Measurements from ENCODE around the gene SUN5. TPM values are rescaled to one million over a fixed set of nuclear protein-coding genes. Genes with fewer than 3 reads are reported as not detected.

SUN5 gene
- total and polyA plus RNA-seq, 5 experiments from 2014 or later = not detected

DNA sequence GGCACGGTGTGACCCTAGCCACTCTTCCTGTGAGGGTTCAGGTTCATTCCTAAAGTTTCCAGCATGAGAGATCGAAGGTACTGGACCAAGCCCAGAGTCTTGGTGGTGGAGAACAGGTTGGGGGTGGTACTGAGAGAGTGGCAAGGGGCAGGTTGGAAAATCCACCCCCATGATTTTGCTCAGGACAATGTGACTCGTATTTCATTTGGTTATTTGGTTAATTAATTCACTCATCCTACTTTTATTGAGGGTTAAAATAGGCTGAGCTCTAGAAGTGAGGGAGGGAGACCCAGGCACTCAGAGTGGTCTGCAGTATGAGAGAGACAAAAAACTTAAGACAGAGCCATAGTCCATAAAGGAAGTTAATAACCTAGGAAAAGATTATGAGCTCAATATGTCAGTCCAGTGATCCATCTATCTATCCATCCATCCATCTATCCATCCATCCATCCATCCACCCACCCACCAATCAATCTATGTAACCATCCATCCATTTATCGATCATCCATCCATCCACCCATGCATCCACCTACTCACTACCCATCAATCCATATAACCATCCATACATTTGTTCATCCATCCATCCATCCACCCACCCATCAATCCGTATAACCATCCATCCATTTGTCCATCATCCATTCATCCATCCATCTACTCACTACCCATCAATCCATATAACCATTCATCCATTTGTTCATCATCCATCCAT, 20.5 kb upstream of the SUN5 start:
- no peak overlapping the region for H3K4me3 Mint-ChIP-seq
- no peaks in the 10 kb centered on the region for H3K36me3 Mint-ChIP-seq
- no peak for DNase-seq
- POLR2A ChIA-PET = interaction anchor here (0.5 kb wide), 1 partner anchor 255 kb away, joined by 5 read pairs; no protein-coding TSS in a partner anchor
- H3K27ac Mint-ChIP-seq = no peak overlapping the region
- ATAC-seq = no peak
- H3K27me3 Mint-ChIP-seq = no peaks in the 10 kb centered on the region
- H3K9me3 Mint-ChIP-seq = no peaks in the 10 kb centered on the region
- peaks cover 0 to 8% (median 1%) of the 10 kb centered on the region in 4 donors for H3K4me1 Mint-ChIP-seq

DNA sequence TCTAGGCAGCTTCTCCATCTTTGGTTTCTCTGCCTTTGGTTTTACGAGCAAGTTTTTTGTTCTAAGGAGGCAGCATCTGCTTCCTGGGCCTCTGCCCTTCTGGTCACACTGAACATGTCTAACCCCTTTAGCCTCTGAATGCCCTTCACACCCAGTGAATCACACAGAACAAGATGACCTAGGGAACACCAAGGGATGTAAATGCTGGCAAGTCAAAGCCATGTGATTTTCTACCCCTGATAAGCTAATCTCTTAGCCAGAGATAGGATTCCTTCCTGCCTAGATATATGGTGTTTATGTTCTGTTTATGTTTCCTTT, 20.0 kb upstream of the SUN5 start:
- Mint-ChIP-seq H3K36me3 (no peaks in the 10 kb centered on the region), H3K4me3 (no peak overlapping the region), H3K27ac (peak overlapping the region in 1 of 10 donors; percentile 22), H3K27me3 (no peaks in the 10 kb centered on the region), H3K4me1 (peaks cover 0 to 8% (median 1%) of the 10 kb centered on the region in 4 donors), H3K9me3 (no peaks in the 10 kb centered on the region)
- DNase-seq = no peak
- POLR2A ChIA-PET = interaction anchor here (0.5 kb wide), 1 partner anchor 254 kb away, joined by 5 read pairs; no protein-coding TSS in a partner anchor
- no peak for ATAC-seq

DNA sequence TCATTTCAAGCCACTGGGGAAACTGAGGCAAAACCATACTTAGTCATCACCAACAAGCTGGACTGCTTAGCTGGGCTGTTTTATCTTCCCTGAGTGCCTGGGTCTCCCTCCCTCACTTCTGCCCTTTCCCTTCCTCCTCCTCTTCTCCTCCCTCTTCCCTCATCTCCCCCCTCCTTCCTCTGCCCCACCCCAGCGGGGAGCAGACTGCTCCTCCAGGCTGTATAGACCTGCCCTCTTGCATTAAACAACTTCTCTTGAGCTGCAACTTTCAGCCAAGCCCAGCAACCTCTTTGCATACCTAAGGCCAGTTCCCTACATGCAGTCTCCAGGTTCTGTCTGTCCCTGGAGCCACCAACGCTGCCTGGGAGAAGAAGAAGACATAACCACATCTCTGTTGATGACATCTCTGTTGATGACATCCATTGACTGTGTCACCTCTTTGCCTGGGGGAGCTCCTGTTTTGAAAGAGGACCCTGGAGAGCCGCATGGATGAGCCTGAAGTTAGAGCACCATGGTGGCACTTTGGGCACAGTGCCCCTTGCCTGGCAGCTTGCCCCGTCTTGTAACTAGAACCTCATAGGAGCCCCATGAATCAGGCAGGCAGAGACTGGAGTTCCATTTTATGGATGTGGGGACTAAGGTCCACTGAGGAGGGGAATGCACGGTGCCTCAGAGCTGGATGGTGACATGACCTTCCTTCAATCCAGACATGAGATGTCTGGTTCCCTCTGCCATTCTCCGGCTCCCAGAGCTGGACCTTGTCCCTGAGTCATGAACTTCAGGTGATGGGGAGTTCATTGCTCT, 19.4 kb upstream of the SUN5 start:
- Mint-ChIP-seq H3K27ac (peak overlapping the region in 1 of 10 donors; percentile 22), H3K9me3 (no peaks in the 10 kb centered on the region), H3K4me3 (no peak overlapping the region), H3K36me3 (no peaks in the 10 kb centered on the region), H3K27me3 (no peaks in the 10 kb centered on the region), H3K4me1 (peaks cover 0 to 8% (median 2%) of the 10 kb centered on the region in 4 donors)
- ATAC-seq = no peak
- peak in 1 of 10 donors; percentile 18 for DNase-seq
- POLR2A ChIA-PET = interaction anchor here (0.5 kb wide), 1 partner anchor 254 kb away, joined by 5 read pairs; no protein-coding TSS in a partner anchor

GRCh38 chr20:33022694-33023438, 18.6 kb upstream of the SUN5 start:
- Mint-ChIP-seq H3K27me3 (no peaks in the 10 kb centered on the region), H3K36me3 (no peaks in the 10 kb centered on the region), H3K4me3 (no peak overlapping the region), H3K4me1 (peaks cover 0 to 8% (median 2%) of the 10 kb centered on the region in 4 donors), H3K9me3 (no peaks in the 10 kb centered on the region), H3K27ac (no peak overlapping the region)
- ATAC-seq (no peak), DNase-seq (peak in 1 of 10 donors; percentile 41)
- POLR2A ChIA-PET = no interaction called here

GRCh38 chr20:33022289-33022688, 18.1 kb upstream of the SUN5 start:
- no peak overlapping the region for H3K27ac Mint-ChIP-seq
- ATAC-seq = no peak
- H3K4me1 Mint-ChIP-seq = peaks cover 0 to 8% (median 7%) of the 10 kb centered on the region in 4 donors
- H3K36me3 Mint-ChIP-seq = no peaks in the 10 kb centered on the region
- DNase-seq = peak in 1 of 10 donors; percentile 16
- no peaks in the 10 kb centered on the region for H3K27me3 Mint-ChIP-seq
- no peaks in the 10 kb centered on the region for H3K9me3 Mint-ChIP-seq
- POLR2A ChIA-PET = no interaction called here
- no peak overlapping the region for H3K4me3 Mint-ChIP-seq

DNA sequence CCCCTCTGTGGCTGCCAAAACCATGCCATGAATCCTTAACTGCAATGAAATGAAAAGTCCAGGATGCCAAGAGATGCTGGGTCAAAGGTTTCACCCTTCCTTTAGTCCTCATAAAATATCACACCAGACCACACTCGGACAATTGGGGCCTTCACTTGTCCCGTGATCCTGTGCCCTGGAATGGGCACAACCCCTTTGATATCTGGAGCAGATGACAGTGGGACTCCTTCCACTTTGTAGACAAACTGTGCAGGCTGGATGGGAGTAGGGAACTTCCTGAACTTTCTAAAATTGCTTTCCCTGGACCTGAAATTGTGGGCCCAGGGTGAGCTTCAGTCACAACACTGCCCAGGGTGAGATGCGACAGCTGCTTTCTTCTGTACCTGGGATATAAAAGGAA, 17.6 kb upstream of the SUN5 start:
- Mint-ChIP-seq H3K27ac (peak overlapping the region in 1 of 10 donors; percentile 89), H3K27me3 (no peaks in the 10 kb centered on the region), H3K4me1 (peaks cover 0 to 9% (median 8%) of the 10 kb centered on the region in 4 donors), H3K36me3 (no peaks in the 10 kb centered on the region), H3K9me3 (no peaks in the 10 kb centered on the region), H3K4me3 (no peak overlapping the region)
- POLR2A ChIA-PET = no interaction called here
- no peak for ATAC-seq
- no peak for DNase-seq

GRCh38 chr20:33020278-33021161, 16.3 kb upstream of the SUN5 start:
- no peaks in the 10 kb centered on the region for H3K9me3 Mint-ChIP-seq
- peaks cover 5 to 21% (median 14%) of the 10 kb centered on the region in 4 donors for H3K4me1 Mint-ChIP-seq
- no peak overlapping the region for H3K4me3 Mint-ChIP-seq
- no peaks in the 10 kb centered on the region for H3K27me3 Mint-ChIP-seq
- no peaks in the 10 kb centered on the region for H3K36me3 Mint-ChIP-seq
- H3K27ac Mint-ChIP-seq = peak overlapping the region in 3 of 10 donors; percentile 51 to 89 (median 84)
- ATAC-seq = no peak
- DNase-seq = peak in 1 of 10 donors; percentile 38
- POLR2A ChIA-PET = no interaction called here

DNA sequence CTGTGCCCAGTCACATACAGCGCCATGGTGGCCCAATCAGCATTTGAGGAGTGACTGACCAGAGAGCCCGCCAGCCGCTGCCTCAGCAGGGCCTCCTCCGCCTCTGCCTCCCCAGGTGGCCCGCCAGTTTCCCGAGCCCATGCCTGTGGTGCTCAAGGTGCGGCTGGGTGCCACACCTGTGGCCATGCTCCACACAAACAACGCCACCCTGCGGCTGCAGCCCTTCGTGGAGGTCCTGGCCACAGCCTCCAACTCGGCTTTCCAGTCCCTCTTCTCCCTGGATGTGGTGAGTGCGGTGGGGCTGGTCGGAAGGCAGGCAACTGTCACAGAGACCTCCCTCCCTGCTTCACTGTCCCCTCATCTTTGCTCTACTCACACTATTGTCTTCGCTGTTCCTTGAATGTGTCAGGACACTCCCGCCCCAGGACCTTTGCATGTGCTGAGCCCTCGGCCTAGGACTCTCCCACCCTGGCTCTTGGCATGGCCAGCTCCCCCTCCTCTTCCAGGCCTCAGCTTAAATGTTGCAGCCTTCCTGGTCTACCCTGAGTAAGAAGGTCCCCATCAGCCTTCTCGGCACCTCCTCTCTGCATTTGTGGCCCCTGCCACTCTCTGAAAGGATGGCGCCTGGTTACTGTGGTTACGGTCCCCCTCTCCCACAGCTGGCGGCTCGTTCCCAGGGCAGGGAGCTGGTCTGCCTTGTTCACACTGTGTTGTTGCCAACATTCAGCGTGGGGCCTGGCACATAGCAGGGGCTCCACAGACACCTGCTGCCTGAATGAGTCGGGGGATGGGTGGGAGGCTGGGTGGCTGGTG, 15.4 kb upstream of the SUN5 start:
- H3K27ac Mint-ChIP-seq = peak overlapping the region in 4 of 10 donors; percentile 43 to 66 (median 58)
- peak in 1 of 10 donors; percentile 60 for DNase-seq
- POLR2A ChIA-PET = no interaction called here
- no peak for ATAC-seq
- peaks cover 5 to 27% (median 14%) of the 10 kb centered on the region in 4 donors for H3K4me1 Mint-ChIP-seq
- no peaks in the 10 kb centered on the region for H3K36me3 Mint-ChIP-seq
- no peaks in the 10 kb centered on the region for H3K9me3 Mint-ChIP-seq
- H3K4me3 Mint-ChIP-seq = no peak overlapping the region
- no peaks in the 10 kb centered on the region for H3K27me3 Mint-ChIP-seq

GRCh38 chr20:33018169-33018931, 14.1 kb upstream of the SUN5 start:
- peak in 1 of 10 donors; percentile 58 for DNase-seq
- H3K27ac Mint-ChIP-seq = peak overlapping the region in 1 of 10 donors; percentile 46
- H3K4me1 Mint-ChIP-seq = peaks cover 7 to 27% (median 11%) of the 10 kb centered on the region in 4 donors
- no peaks in the 10 kb centered on the region for H3K9me3 Mint-ChIP-seq
- no peaks in the 10 kb centered on the region for H3K36me3 Mint-ChIP-seq
- ATAC-seq = no peak
- H3K4me3 Mint-ChIP-seq = no peak overlapping the region
- no peaks in the 10 kb centered on the region for H3K27me3 Mint-ChIP-seq
- POLR2A ChIA-PET = no interaction called here

DNA sequence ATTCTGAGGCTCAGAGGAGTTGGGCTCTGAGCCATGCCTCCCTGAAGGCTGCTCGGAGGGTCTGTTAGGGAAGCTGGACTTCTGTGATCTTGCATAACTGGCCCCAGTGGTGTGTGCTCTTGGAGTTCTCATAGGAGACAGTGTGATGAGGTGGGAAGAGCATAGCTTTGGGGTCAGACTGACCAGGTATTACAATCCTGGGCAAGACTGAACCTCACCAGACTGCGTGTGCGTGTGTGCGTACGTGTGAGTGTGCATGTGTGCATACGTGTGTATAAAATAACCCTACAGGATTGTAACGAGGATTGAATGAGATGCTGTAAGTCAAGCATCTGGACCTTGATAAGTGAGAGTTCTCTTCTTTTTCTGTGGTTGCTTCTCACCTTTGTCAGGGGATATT, 13.3 kb upstream of the SUN5 start:
- H3K9me3 Mint-ChIP-seq = no peaks in the 10 kb centered on the region
- H3K4me3 Mint-ChIP-seq = no peak overlapping the region
- peaks cover 11 to 27% (median 11%) of the 10 kb centered on the region in 4 donors for H3K4me1 Mint-ChIP-seq
- no peaks in the 10 kb centered on the region for H3K27me3 Mint-ChIP-seq
- H3K36me3 Mint-ChIP-seq = no peaks in the 10 kb centered on the region
- POLR2A ChIA-PET = no interaction called here
- ATAC-seq = no peak
- H3K27ac Mint-ChIP-seq = peak overlapping the region in 3 of 10 donors; percentile 8 to 51 (median 17)
- peak in 1 of 10 donors; percentile 26 for DNase-seq

GRCh38 chr20:33016581-33017109, 12.4 kb upstream of the SUN5 start:
- ATAC-seq (no peak), DNase-seq (peak in 1 of 10 donors; percentile 18)
- POLR2A ChIA-PET = no interaction called here
- Mint-ChIP-seq H3K4me1 (peaks cover 9 to 27% (median 12%) of the 10 kb centered on the region in 4 donors), H3K27ac (peak overlapping the region in 2 of 10 donors; percentile 21 to 71), H3K27me3 (no peaks in the 10 kb centered on the region), H3K9me3 (no peaks in the 10 kb centered on the region), H3K4me3 (no peak overlapping the region), H3K36me3 (no peaks in the 10 kb centered on the region)

Measured in naive thymus-derived CD8-positive, alpha-beta T cell (primary cell).